Astrocyte (in vitro differentiated cells and primary cell): ENCODE results near the gene API5. TPM values are rescaled to one million over a fixed set of nuclear protein-coding genes. Genes with fewer than 3 reads are reported as not detected.

ENCODE experiments used
- DNase-seq: peaks from one replicate; pipeline ENCODE4 v3.0.0-alpha.2; 2010; ENCODE audit warnings: low read depth
- FAIRE-seq: peaks from 2 replicates; lab custom pipeline; 2011; peaks lifted over from hg19 to GRCh38; lab: Jason Lieb, UNC
- H2AFZ ChIP-seq: 2 replicates; pipeline ENCODE4 v1.6.0; 2012; ENCODE audit warnings: low read depth, low read length, inconsistent platforms
- H3K27ac ChIP-seq: 2 replicates; pipeline ENCODE4 v1.5.1; 2011; ENCODE audit warnings: low read depth, low read length, inconsistent platforms
- H3K27me3 ChIP-seq: 2 replicates; pipeline ENCODE4 v1.6.0; 2011; ENCODE audit warnings: low read length, inconsistent platforms; ENCODE audit not compliant: insufficient read depth
- H3K36me3 ChIP-seq: 2 replicates; pipeline ENCODE4 v1.5.1; 2011; ENCODE audit warnings: low read length, inconsistent platforms; ENCODE audit not compliant: insufficient read depth
- H3K4me1 ChIP-seq: 2 replicates; pipeline ENCODE4 v1.5.1; 2011; ENCODE audit warnings: low read length, inconsistent platforms; ENCODE audit not compliant: insufficient read depth
- H3K4me2 ChIP-seq: 2 replicates; pipeline ENCODE4 v1.6.0; 2012; ENCODE audit warnings: low read length, inconsistent platforms
- H3K4me3 ChIP-seq: 2 replicates; pipeline ENCODE4 v1.5.1; 2011; ENCODE audit warnings: low read depth, mild to moderate bottlenecking, low read length, inconsistent platforms; ENCODE audit not compliant: insufficient read depth
- H3K79me2 ChIP-seq: 2 replicates; pipeline ENCODE4 v1.6.0; 2012; ENCODE audit warnings: mild to moderate bottlenecking, low read length, inconsistent platforms; ENCODE audit not compliant: insufficient read depth
- H3K9ac ChIP-seq: 2 replicates; pipeline ENCODE4 v1.6.0; 2012; ENCODE audit warnings: mild to moderate bottlenecking, low read length, inconsistent platforms
- H3K9me3 ChIP-seq: 2 replicates; pipeline ENCODE4 v1.5.1; 2012; ENCODE audit warnings: low read depth, mild to moderate bottlenecking, low read length, inconsistent platforms; ENCODE audit not compliant: insufficient read depth
- H4K20me1 ChIP-seq: 2 replicates; pipeline ENCODE4 v1.6.0; 2012; ENCODE audit warnings: low read length, inconsistent platforms; ENCODE audit not compliant: insufficient read depth
- H3K27ac Mint-ChIP-seq: one replicate; pipeline ENCODE4 v1.8.0; 2021; ENCODE audit warnings: mild to moderate bottlenecking, mixed read lengths; ENCODE audit not compliant: unreplicated experiment
- H3K27me3 Mint-ChIP-seq: one replicate; pipeline ENCODE4 v1.8.0; 2021; ENCODE audit warnings: low read depth, mixed read lengths; ENCODE audit not compliant: unreplicated experiment
- H3K36me3 Mint-ChIP-seq: one replicate; pipeline ENCODE4 v1.8.0; 2021; ENCODE audit warnings: low read depth, mixed read lengths; ENCODE audit not compliant: unreplicated experiment
- H3K4me1 Mint-ChIP-seq: one replicate; pipeline ENCODE4 v1.8.0; 2021; ENCODE audit warnings: low read depth, mixed read lengths; ENCODE audit not compliant: unreplicated experiment
- H3K4me3 Mint-ChIP-seq: one replicate; pipeline ENCODE4 v1.8.0; 2021; ENCODE audit warnings: mild to moderate bottlenecking, moderate library complexity, mixed read lengths; ENCODE audit not compliant: unreplicated experiment
- H3K9me3 Mint-ChIP-seq: one replicate; pipeline ENCODE4 v1.8.0; 2021; ENCODE audit warnings: mild to moderate bottlenecking, mixed read lengths; ENCODE audit not compliant: unreplicated experiment
- EZH2 ChIP-seq: IDR thresholded peaks from 2 replicates; pipeline ENCODE4 v1.6.1; 2012; ENCODE audit warnings: mild to moderate bottlenecking, low read length, inconsistent platforms; ENCODE audit not compliant: insufficient read depth
- total RNA-seq: library from RNA; stranded (reverse); gene quantifications from 2 replicates; pipeline ENCODE4 v1.2.1, GENCODE V29; 2021
- TF ChIP-seq, protein P1 (sequence below): IDR thresholded peaks from 2 replicates; pipeline ENCODE4 v1.5.1; 2011; ENCODE audit warnings: low read depth, mild to moderate bottlenecking, inconsistent platforms, low read length, moderate library complexity; ENCODE audit not compliant: insufficient read depth

Gene API5
- total RNA-seq, 1 donor from 2014 or later: 118 TPM

DNA sequence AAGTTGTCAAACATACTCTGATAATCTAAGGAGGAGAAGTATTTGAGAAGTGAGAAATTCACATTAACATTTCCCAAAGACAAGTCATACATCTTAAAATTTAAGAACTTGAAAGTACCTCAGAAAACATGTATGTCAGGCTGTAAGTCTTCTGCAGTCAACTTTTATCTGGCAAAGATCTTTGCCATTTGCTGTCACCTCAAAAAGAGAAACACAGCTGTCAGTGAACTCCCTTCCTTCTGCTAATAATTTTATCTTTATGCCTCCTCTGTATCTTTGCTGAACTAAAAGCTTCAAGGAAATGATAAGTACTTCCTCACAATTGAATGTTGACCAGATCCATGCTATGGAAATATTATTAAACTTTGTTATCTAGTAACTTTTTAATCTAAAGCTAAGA, 65.6 kb downstream of the API5 start:
- Histone ChIP-seq H3K27ac (no peak overlapping the region), H3K9ac (no peak overlapping the region), H2AFZ (no peak overlapping the region), H3K4me1 (peaks cover 5% of the 10 kb centered on the region), H3K4me3 (no peak overlapping the region), H3K79me2 (peaks cover 56% of the 10 kb centered on the region), H3K36me3 (no peaks in the 10 kb centered on the region), H3K4me2 (no peak overlapping the region), H4K20me1 (peaks cover 17% of the 10 kb centered on the region), H3K27me3 (no peaks in the 10 kb centered on the region), H3K9me3 (no peaks in the 10 kb centered on the region)
- no peak overlapping the region for H3K27ac Mint-ChIP-seq
- H3K9me3 Mint-ChIP-seq: no peaks in the 10 kb centered on the region
- peaks cover 2% of the 10 kb centered on the region for H3K36me3 Mint-ChIP-seq
- FAIRE-seq (no peak), DNase-seq (no peak)
- TF ChIP-seq, protein P1, sequence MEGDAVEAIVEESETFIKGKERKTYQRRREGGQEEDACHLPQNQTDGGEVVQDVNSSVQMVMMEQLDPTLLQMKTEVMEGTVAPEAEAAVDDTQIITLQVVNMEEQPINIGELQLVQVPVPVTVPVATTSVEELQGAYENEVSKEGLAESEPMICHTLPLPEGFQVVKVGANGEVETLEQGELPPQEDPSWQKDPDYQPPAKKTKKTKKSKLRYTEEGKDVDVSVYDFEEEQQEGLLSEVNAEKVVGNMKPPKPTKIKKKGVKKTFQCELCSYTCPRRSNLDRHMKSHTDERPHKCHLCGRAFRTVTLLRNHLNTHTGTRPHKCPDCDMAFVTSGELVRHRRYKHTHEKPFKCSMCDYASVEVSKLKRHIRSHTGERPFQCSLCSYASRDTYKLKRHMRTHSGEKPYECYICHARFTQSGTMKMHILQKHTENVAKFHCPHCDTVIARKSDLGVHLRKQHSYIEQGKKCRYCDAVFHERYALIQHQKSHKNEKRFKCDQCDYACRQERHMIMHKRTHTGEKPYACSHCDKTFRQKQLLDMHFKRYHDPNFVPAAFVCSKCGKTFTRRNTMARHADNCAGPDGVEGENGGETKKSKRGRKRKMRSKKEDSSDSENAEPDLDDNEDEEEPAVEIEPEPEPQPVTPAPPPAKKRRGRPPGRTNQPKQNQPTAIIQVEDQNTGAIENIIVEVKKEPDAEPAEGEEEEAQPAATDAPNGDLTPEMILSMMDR: no peak
- no peak for TF ChIP-seq EZH2
- peaks cover 6% of the 10 kb centered on the region for H3K4me1 Mint-ChIP-seq
- no peak overlapping the region for H3K4me3 Mint-ChIP-seq
- H3K27me3 Mint-ChIP-seq: no peaks in the 10 kb centered on the region

DNA sequence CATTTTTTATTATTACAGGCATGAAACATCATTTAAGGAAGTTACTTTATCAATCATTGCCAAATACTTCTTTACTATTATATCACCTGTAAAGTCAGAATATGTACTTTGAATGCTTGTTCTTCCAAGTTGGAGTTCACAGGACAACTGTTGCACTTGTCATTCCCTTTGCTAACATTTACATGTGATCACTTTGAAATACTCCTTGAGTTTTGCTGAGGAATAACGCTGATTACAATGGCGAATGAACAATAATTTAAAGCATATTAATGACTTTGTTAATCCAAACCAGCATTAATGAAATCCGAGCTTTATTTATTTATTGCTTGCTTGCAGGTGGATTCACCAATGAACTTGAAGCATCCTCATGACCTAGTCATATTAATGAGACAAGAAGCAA, 67.1 kb downstream of the API5 start:
- no peak for FAIRE-seq
- Mint-ChIP-seq H3K4me3 (no peak overlapping the region), H3K4me1 (peaks cover 6% of the 10 kb centered on the region), H3K9me3 (no peaks in the 10 kb centered on the region), H3K27me3 (no peaks in the 10 kb centered on the region), H3K36me3 (peaks cover 2% of the 10 kb centered on the region), H3K27ac (no peak overlapping the region)
- no peak for DNase-seq
- no peak overlapping the region for H3K9ac ChIP-seq
- H3K27ac ChIP-seq: no peak overlapping the region
- TF ChIP-seq, protein P1: no peak
- no peak for TF ChIP-seq EZH2
- peaks cover 47% of the 10 kb centered on the region for H3K79me2 ChIP-seq
- peaks cover 5% of the 10 kb centered on the region for H3K4me1 ChIP-seq
- no peaks in the 10 kb centered on the region for H3K36me3 ChIP-seq
- no peaks in the 10 kb centered on the region for H3K27me3 ChIP-seq
- no peaks in the 10 kb centered on the region for H3K9me3 ChIP-seq
- H2AFZ ChIP-seq: no peak overlapping the region
- peaks cover 12% of the 10 kb centered on the region for H4K20me1 ChIP-seq
- no peak overlapping the region for H3K4me2 ChIP-seq
- no peak overlapping the region for H3K4me3 ChIP-seq

DNA sequence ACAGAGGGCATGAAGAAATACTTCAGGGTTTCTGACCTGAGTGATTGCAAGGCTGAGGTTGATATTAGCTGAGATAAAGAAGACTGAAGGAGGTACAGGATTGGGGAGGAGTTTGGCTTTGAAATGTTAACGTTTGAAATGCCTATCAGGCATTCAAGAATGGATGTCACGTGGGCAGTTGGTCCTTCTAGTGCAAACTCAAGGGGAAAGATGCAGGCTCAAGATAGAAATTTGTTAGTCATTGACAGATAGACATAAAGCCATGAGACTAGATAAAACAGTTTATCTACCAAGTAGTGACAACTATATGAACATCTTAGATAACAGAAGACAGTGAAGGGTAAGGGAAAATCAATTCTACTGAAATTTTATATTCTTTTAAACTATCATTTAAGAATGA, 70.0 kb downstream of the API5 start:
- H3K36me3 Mint-ChIP-seq: no peaks in the 10 kb centered on the region
- DNase-seq (no peak), FAIRE-seq (no peak)
- no peak overlapping the region for H2AFZ ChIP-seq
- H3K4me1 ChIP-seq: no peaks in the 10 kb centered on the region
- no peaks in the 10 kb centered on the region for H3K4me1 Mint-ChIP-seq
- H3K27me3 Mint-ChIP-seq: no peaks in the 10 kb centered on the region
- H3K27me3 ChIP-seq: no peaks in the 10 kb centered on the region
- H3K9ac ChIP-seq: no peak overlapping the region
- peaks cover 25% of the 10 kb centered on the region for H3K79me2 ChIP-seq
- H3K4me3 ChIP-seq: no peak overlapping the region
- no peaks in the 10 kb centered on the region for H3K9me3 ChIP-seq
- H3K36me3 ChIP-seq: no peaks in the 10 kb centered on the region
- no peak for TF ChIP-seq EZH2
- TF ChIP-seq, protein P1: no peak
- H4K20me1 ChIP-seq: peaks cover 4% of the 10 kb centered on the region
- H3K27ac Mint-ChIP-seq: no peak overlapping the region
- H3K9me3 Mint-ChIP-seq: no peaks in the 10 kb centered on the region
- no peak overlapping the region for H3K27ac ChIP-seq
- no peak overlapping the region for H3K4me3 Mint-ChIP-seq
- no peak overlapping the region for H3K4me2 ChIP-seq
